Measurements from ENCODE around the gene NPHP4. TPM values are rescaled to one million over a fixed set of nuclear protein-coding genes. Genes with fewer than 3 reads are reported as not detected.

NPHP4 gene
- total RNA-seq, 2 experiments from 2014 or later: 13.4 to 24.2 TPM

- no peak overlapping the region for H3K27ac ChIP-seq (ENCODE audit: low read depth, low read length, poor library complexity, severe bottlenecking)
- no peaks in the 10 kb centered on the region for H3K9me2 ChIP-seq (ENCODE audit: insufficient read depth, low read length)
- peaks cover 8% of the 10 kb centered on the region for H3K36me3 ChIP-seq (ENCODE audit: insufficient read depth, low read length)
- no peak overlapping the region for H2AFZ ChIP-seq (ENCODE audit: low read length)
- TF ChIP-seq CTCF (conservative IDR thresholded peaks at IDR 0.05; ENCODE audit: low read length): no peak
- TF ChIP-seq EZH2phosphoT487 (IDR thresholded peaks at IDR 0.05; ENCODE audit: borderline replicate concordance, low read depth, low read length): no peak
- H3K79me2 ChIP-seq (ENCODE audit: insufficient read depth, low read depth, low read length): no peaks in the 10 kb centered on the region
- no peaks in the 10 kb centered on the region for H3K9me3 ChIP-seq (ENCODE audit: low read length)
- ChIA-PET POLR2A (interaction anchor here (0.6 to 1.5 kb wide), 2 partner anchors 10 to 106 kb away, joined by 3 to 5 read pairs; partner anchors contain the start of gene NPHP4), CTCF (ENCODE audit: unreplicated experiment) (no interaction called here)
- H3K4me1 ChIP-seq (ENCODE audit: insufficient read depth, low read length, poor library complexity, severe bottlenecking): peaks cover 20% of the 10 kb centered on the region
- BruUV-seq (replicated peaks): TSS peak; percentile 31
- H3K4me3 ChIP-seq (ENCODE audit: low read depth, low read length, poor library complexity, severe bottlenecking): no peak overlapping the region
- intact Hi-C loops (cut with micrococcal nuclease; ENCODE audit: unreplicated experiment): no loop called here
- no peaks in the 10 kb centered on the region for H4K20me1 ChIP-seq (ENCODE audit: insufficient read depth, low read length)
- no peak overlapping the region for H3K4me2 ChIP-seq (ENCODE audit: low read length)
- DNase-seq (ENCODE audit: low spot score): no peak
These were observed 9.9 kb downstream of the NPHP4 start for GRCh38 chr1:5982276-5982675.

- Histone ChIP-seq H3K4me1 (ENCODE audit: insufficient read depth, low read length, poor library complexity, severe bottlenecking) (peaks cover 21% of the 10 kb centered on the region), H2AFZ (ENCODE audit: low read length) (no peak overlapping the region), H3K4me2 (ENCODE audit: low read length) (no peak overlapping the region), H3K9me2 (ENCODE audit: insufficient read depth, low read length) (no peaks in the 10 kb centered on the region), H3K79me2 (ENCODE audit: insufficient read depth, low read depth, low read length) (no peaks in the 10 kb centered on the region), H3K27ac (ENCODE audit: low read depth, low read length, poor library complexity, severe bottlenecking) (no peak overlapping the region), H3K4me3 (ENCODE audit: low read depth, low read length, poor library complexity, severe bottlenecking) (no peak overlapping the region), H4K20me1 (ENCODE audit: insufficient read depth, low read length) (no peaks in the 10 kb centered on the region), H3K36me3 (ENCODE audit: insufficient read depth, low read length) (peaks cover 16% of the 10 kb centered on the region), H3K9me3 (ENCODE audit: low read length) (no peaks in the 10 kb centered on the region)
- no TSS peak for BruUV-seq (replicated peaks)
- CTCF ChIA-PET (ENCODE audit: unreplicated experiment): no interaction called here
- intact Hi-C loops (cut with micrococcal nuclease; ENCODE audit: unreplicated experiment): no loop called here
- TF ChIP-seq CTCF (conservative IDR thresholded peaks at IDR 0.05; ENCODE audit: low read length) (no peak), EZH2phosphoT487 (IDR thresholded peaks at IDR 0.05; ENCODE audit: borderline replicate concordance, low read depth, low read length) (no peak)
- POLR2A ChIA-PET: interaction anchor here (0.7 kb wide), 1 partner anchor 9 kb away, joined by 3 read pairs; no protein-coding TSS in a partner anchor
- no peak for DNase-seq (ENCODE audit: low spot score)
These were observed 11.2 kb downstream of the NPHP4 start for GRCh38 chr1:5981009-5981380.

GRCh38 chr1:5980314-5981008 lies 11.8 kb downstream of the NPHP4 start:
- H3K36me3 ChIP-seq (ENCODE audit: insufficient read depth, low read length): peaks cover 16% of the 10 kb centered on the region
- H3K4me1 ChIP-seq (ENCODE audit: insufficient read depth, low read length, poor library complexity, severe bottlenecking): peaks cover 27% of the 10 kb centered on the region
- ChIA-PET POLR2A (no interaction called here), CTCF (ENCODE audit: unreplicated experiment) (no interaction called here)
- no peaks in the 10 kb centered on the region for H4K20me1 ChIP-seq (ENCODE audit: insufficient read depth, low read length)
- intact Hi-C loops (cut with micrococcal nuclease; ENCODE audit: unreplicated experiment): no loop called here
- H3K4me2 ChIP-seq (ENCODE audit: low read length): no peak overlapping the region
- no peak overlapping the region for H2AFZ ChIP-seq (ENCODE audit: low read length)
- H3K9me3 ChIP-seq (ENCODE audit: low read length): no peaks in the 10 kb centered on the region
- DNase-seq (ENCODE audit: low spot score): peak; percentile 29
- H3K79me2 ChIP-seq (ENCODE audit: insufficient read depth, low read depth, low read length): no peaks in the 10 kb centered on the region
- H3K9me2 ChIP-seq (ENCODE audit: insufficient read depth, low read length): no peaks in the 10 kb centered on the region
- no peak overlapping the region for H3K27ac ChIP-seq (ENCODE audit: low read depth, low read length, poor library complexity, severe bottlenecking)
- no peak for TF ChIP-seq EZH2phosphoT487 (IDR thresholded peaks at IDR 0.05; ENCODE audit: borderline replicate concordance, low read depth, low read length)
- TF ChIP-seq CTCF (conservative IDR thresholded peaks at IDR 0.05; ENCODE audit: low read length): peak; percentile 31; the same call in 1 of the 2 replicates
- BruUV-seq (replicated peaks): no TSS peak
- H3K4me3 ChIP-seq (ENCODE audit: low read depth, low read length, poor library complexity, severe bottlenecking): no peak overlapping the region
